ENCODE measurements around the gene TMEM9B. TPM values are rescaled to one million over a fixed set of nuclear protein-coding genes. Genes with fewer than 3 reads are reported as not detected.

Gene TMEM9B
- total RNA-seq, 2 donors from 2014 or later, result 8.6 to 11.8 TPM

GRCh38 chr11:8934742-8935488 lies 29.3 kb downstream of the TMEM9B start:
- Histone ChIP-seq H3K4me3 (ENCODE audit: low read length) (peak overlapping the region; percentile 55), H3K36me3 (ENCODE audit: control insufficient read depth, insufficient read depth, low read length) (no peaks in the 10 kb centered on the region), H3K4me1 (ENCODE audit: control insufficient read depth, insufficient read depth, low read length) (peaks cover 2% of the 10 kb centered on the region), H3K27ac (ENCODE audit: low read depth, low read length) (no peak overlapping the region), H3K27me3 (ENCODE audit: control insufficient read depth, insufficient read depth, low read length, poor library complexity, severe bottlenecking) (peaks cover 9% of the 10 kb centered on the region), H3K9ac (ENCODE audit: extremely low read depth, low read length, poor library complexity, severe bottlenecking) (peak overlapping the region; percentile 36), H3K9me3 (ENCODE audit: control insufficient read depth, low read length) (no peaks in the 10 kb centered on the region)
- H3K9me3 Mint-ChIP-seq, result no peaks in the 10 kb centered on the region
- peak overlapping the region; percentile 82 for H3K27ac Mint-ChIP-seq
- H3K4me3 Mint-ChIP-seq, result peak overlapping the region; percentile 2
- H3K36me3 Mint-ChIP-seq (ENCODE audit: low read depth), result no peaks in the 10 kb centered on the region
- DNase-seq, result peak; percentile 74
- peaks cover 11% of the 10 kb centered on the region for H3K4me1 Mint-ChIP-seq
- H3K27me3 Mint-ChIP-seq (ENCODE audit: insufficient read depth), result peaks cover 25% of the 10 kb centered on the region
- WGBS, 2 experiments (ENCODE audit: insufficient coverage in 1 of 2, insufficient read length in 1 of 2), result 43 to 46% methylated on average over 11 to 14 of the region's 14 CpGs
- no peak for TF ChIP-seq CTCF (conservative IDR thresholded peaks at IDR 0.05)

GRCh38 chr11:8933931-8934330 lies 30.3 kb downstream of the TMEM9B start:
- Mint-ChIP-seq H3K27me3 (ENCODE audit: insufficient read depth) (peaks cover 25% of the 10 kb centered on the region), H3K36me3 (ENCODE audit: low read depth) (no peaks in the 10 kb centered on the region), H3K4me3 (no peak overlapping the region), H3K9me3 (no peaks in the 10 kb centered on the region), H3K4me1 (peaks cover 11% of the 10 kb centered on the region), H3K27ac (no peak overlapping the region)
- H3K27ac ChIP-seq (ENCODE audit: low read depth, low read length), result no peak overlapping the region
- no peak overlapping the region for H3K4me3 ChIP-seq (ENCODE audit: low read length)
- H3K9me3 ChIP-seq (ENCODE audit: control insufficient read depth, low read length), result no peaks in the 10 kb centered on the region
- 95 to 98% methylated on average over 4 to 6 of the region's 6 CpGs for WGBS, 2 experiments (ENCODE audit: insufficient coverage in 1 of 2, insufficient read length in 1 of 2)
- peak; percentile 69 for TF ChIP-seq CTCF (conservative IDR thresholded peaks at IDR 0.05)
- peaks cover 2% of the 10 kb centered on the region for H3K4me1 ChIP-seq (ENCODE audit: control insufficient read depth, insufficient read depth, low read length)
- no peaks in the 10 kb centered on the region for H3K36me3 ChIP-seq (ENCODE audit: control insufficient read depth, insufficient read depth, low read length)
- H3K27me3 ChIP-seq (ENCODE audit: control insufficient read depth, insufficient read depth, low read length, poor library complexity, severe bottlenecking), result peaks cover 9% of the 10 kb centered on the region
- H3K9ac ChIP-seq (ENCODE audit: extremely low read depth, low read length, poor library complexity, severe bottlenecking), result no peak overlapping the region
- peak; percentile 70 for DNase-seq

GRCh38 chr11:8932564-8933180 lies 31.6 kb downstream of the TMEM9B start, which contains the start of gene C11orf16:
TSS of gene C11orf16 (minus strand) at chr11:8932947. CDS start at chr11:8932308, 639 bp downstream.
- TF ChIP-seq CTCF (conservative IDR thresholded peaks at IDR 0.05), result no peak
- Mint-ChIP-seq H3K9me3 (no peaks in the 10 kb centered on the region), H3K27me3 (ENCODE audit: insufficient read depth) (peaks cover 19% of the 10 kb centered on the region), H3K4me3 (no peak within 1 kb of the TSS), H3K36me3 (ENCODE audit: low read depth) (no peaks in the 10 kb centered on the region), H3K27ac (no peak within 1 kb of the TSS), H3K4me1 (peaks cover 11% of the 10 kb centered on the region)
- Histone ChIP-seq H3K9ac (ENCODE audit: extremely low read depth, low read length, poor library complexity, severe bottlenecking) (no peak within 1 kb of the TSS), H3K27me3 (ENCODE audit: control insufficient read depth, insufficient read depth, low read length, poor library complexity, severe bottlenecking) (peaks cover 9% of the 10 kb centered on the region), H3K27ac (ENCODE audit: low read depth, low read length) (no peak within 1 kb of the TSS), H3K36me3 (ENCODE audit: control insufficient read depth, insufficient read depth, low read length) (no peaks in the 10 kb centered on the region), H3K4me1 (ENCODE audit: control insufficient read depth, insufficient read depth, low read length) (peaks cover 2% of the 10 kb centered on the region), H3K9me3 (ENCODE audit: control insufficient read depth, low read length) (no peaks in the 10 kb centered on the region), H3K4me3 (ENCODE audit: low read length) (no peak within 1 kb of the TSS)
- DNase-seq, result peak; percentile 69
- 79 to 92% methylated on average over 2 to 12 of the region's 12 CpGs for WGBS, 2 experiments (ENCODE audit: insufficient coverage in 1 of 2, insufficient read length in 1 of 2)

Measured in endodermal cell (in vitro differentiated cells).